Cardiac muscle cell (in vitro differentiated cells and primary cell): ENCODE results near the gene GDF10. TPM values are rescaled to one million over a fixed set of nuclear protein-coding genes. Genes with fewer than 3 reads are reported as not detected.

Source experiments
- DNase-seq, 2 donors: peaks; one replicate each; pipeline versions ENCODE4 v3.0.0 to v3.0.0-alpha.2; 2010 to 2017; ENCODE audit warnings: low read depth in 1 of 2, low spot score in 1 of 2
- H3K27ac ChIP-seq: fragments of 200-600 bp; sonication (generic); 2 replicates; pipeline ENCODE4 v1.5.1; 2016
- H3K27me3 ChIP-seq: fragments of 200-600 bp; sonication (generic); 2 replicates; pipeline ENCODE4 v1.6.0; 2016; ENCODE audit warnings: control low read depth
- H3K36me3 ChIP-seq: fragments of 200-600 bp; sonication (generic); 2 replicates; pipeline ENCODE4 v1.5.1; 2016; ENCODE audit warnings: control low read depth
- H3K4me1 ChIP-seq: fragments of 200-600 bp; sonication (generic); 2 replicates; pipeline ENCODE4 v1.8.1; 2017; ENCODE audit warnings: low read depth, mild to moderate bottlenecking, mixed run types
- H3K4me3 ChIP-seq: fragments of 200-600 bp; sonication (generic); 2 replicates; pipeline ENCODE4 v1.5.1; 2016; ENCODE audit warnings: mild to moderate bottlenecking
- H3K9me3 ChIP-seq: fragments of 200-600 bp; sonication (generic); 2 replicates; pipeline ENCODE4 v1.5.1; 2017; ENCODE audit warnings: low read depth, mild to moderate bottlenecking, control low read depth
- polyA plus RNA-seq: library from polyadenylated mRNA; unstranded; fragments of >200 nt; fragmentation: Nextera tagmentation; extraction: Ambion mirVana; gene quantifications from 2 replicates; pipeline ENCODE4 v1.2.1, GENCODE V29; 2016
- total RNA-seq: library from RNA; depleted of rRNA; stranded (reverse); fragments of >200 nt; gene quantifications from 2 replicates; pipeline ENCODE4 v1.2.3, GENCODE V29; 2016
- TF ChIP-seq, protein P1 (sequence below): IDR thresholded peaks from 2 replicates; pipeline ENCODE4 v1.5.1; 2012; ENCODE audit warnings: low read depth, mild to moderate bottlenecking, low read length

Gene GDF10
- total and polyA plus RNA-seq, 2 experiments from 2014 or later: 3.8 to 4.0 TPM

GRCh38 chr10:47311193-47311931 is 11.4 kb downstream of the GDF10 start:
- Histone ChIP-seq H3K4me1 (no peaks in the 10 kb centered on the region), H3K4me3 (no peak overlapping the region), H3K27me3 (no peaks in the 10 kb centered on the region), H3K9me3 (no peaks in the 10 kb centered on the region), H3K27ac (no peak overlapping the region), H3K36me3 (no peaks in the 10 kb centered on the region)
- TF ChIP-seq, protein P1, sequence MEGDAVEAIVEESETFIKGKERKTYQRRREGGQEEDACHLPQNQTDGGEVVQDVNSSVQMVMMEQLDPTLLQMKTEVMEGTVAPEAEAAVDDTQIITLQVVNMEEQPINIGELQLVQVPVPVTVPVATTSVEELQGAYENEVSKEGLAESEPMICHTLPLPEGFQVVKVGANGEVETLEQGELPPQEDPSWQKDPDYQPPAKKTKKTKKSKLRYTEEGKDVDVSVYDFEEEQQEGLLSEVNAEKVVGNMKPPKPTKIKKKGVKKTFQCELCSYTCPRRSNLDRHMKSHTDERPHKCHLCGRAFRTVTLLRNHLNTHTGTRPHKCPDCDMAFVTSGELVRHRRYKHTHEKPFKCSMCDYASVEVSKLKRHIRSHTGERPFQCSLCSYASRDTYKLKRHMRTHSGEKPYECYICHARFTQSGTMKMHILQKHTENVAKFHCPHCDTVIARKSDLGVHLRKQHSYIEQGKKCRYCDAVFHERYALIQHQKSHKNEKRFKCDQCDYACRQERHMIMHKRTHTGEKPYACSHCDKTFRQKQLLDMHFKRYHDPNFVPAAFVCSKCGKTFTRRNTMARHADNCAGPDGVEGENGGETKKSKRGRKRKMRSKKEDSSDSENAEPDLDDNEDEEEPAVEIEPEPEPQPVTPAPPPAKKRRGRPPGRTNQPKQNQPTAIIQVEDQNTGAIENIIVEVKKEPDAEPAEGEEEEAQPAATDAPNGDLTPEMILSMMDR: no peak
- DNase-seq: peak in 1 of 2 donors; percentile 35

GRCh38 chr10:47311932-47312662 is 12.1 kb downstream of the GDF10 start:
- Histone ChIP-seq H3K27ac (no peak overlapping the region), H3K27me3 (no peaks in the 10 kb centered on the region), H3K4me3 (no peak overlapping the region), H3K4me1 (no peaks in the 10 kb centered on the region), H3K36me3 (no peaks in the 10 kb centered on the region), H3K9me3 (no peaks in the 10 kb centered on the region)
- TF ChIP-seq, protein P1: peak; percentile 97
- DNase-seq: peak; percentile 82 to 89

GRCh38 chr10:47312663-47312995 is 12.6 kb downstream of the GDF10 start:
- H3K27me3 ChIP-seq: no peaks in the 10 kb centered on the region
- no peak overlapping the region for H3K4me3 ChIP-seq
- no peaks in the 10 kb centered on the region for H3K9me3 ChIP-seq
- DNase-seq: no peak
- no peaks in the 10 kb centered on the region for H3K36me3 ChIP-seq
- H3K4me1 ChIP-seq: no peaks in the 10 kb centered on the region
- TF ChIP-seq, protein P1: no peak
- no peak overlapping the region for H3K27ac ChIP-seq

DNA sequence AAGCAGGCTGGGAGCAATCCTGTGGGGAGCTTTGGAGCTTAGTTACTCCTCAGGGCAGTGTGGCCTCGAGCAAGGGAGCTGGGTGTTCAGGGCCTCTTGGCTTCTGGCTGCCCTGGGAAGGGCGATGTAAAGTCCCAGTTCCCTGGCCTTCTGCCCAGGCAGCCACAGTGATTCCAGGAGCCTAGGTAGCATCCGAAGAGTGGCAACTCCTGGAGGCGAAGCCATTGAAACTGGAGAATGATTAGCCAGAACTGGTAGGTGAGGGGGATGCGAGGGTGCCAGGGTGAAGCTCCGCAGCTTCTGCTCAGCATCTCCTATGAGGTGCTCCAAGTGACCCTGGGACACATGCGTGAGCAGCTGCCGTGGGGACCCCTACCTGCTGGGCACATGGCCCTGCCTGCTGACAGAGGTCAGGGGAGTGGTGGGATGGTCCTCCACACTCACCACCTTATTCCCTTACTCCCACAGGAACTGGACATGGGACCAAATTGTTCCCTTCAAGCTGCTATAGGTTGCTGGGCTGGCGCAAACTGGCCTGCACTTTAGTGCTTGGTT is 14.5 kb downstream of the GDF10 start:
- Histone ChIP-seq H3K4me1 (no peaks in the 10 kb centered on the region), H3K27ac (no peak overlapping the region), H3K27me3 (no peaks in the 10 kb centered on the region), H3K36me3 (no peaks in the 10 kb centered on the region), H3K4me3 (no peak overlapping the region), H3K9me3 (no peaks in the 10 kb centered on the region)
- no peak for DNase-seq
- TF ChIP-seq, protein P1: no peak

DNA sequence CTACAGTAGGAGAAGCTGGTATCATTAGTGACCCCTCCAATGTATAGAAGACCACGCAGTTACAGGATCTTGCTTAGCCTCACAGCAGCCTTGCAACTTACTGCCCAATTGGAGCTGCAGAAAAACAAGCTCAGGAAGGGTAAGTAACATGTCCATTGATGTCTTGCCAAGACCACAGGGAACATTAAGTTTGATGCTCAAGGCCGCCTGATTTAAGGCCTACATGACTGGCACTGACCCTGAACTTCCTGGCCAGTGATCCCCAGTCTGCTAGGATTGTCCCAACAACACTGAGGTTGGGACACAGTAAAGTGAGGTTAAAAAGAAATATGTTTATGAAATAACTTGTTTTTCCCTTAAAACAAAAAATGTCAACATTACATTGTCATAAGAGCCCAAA is 15.4 kb downstream of the GDF10 start:
- TF ChIP-seq, protein P1: no peak
- Histone ChIP-seq H3K27me3 (no peaks in the 10 kb centered on the region), H3K36me3 (no peaks in the 10 kb centered on the region), H3K4me1 (peaks cover 1% of the 10 kb centered on the region), H3K27ac (no peak overlapping the region), H3K9me3 (no peaks in the 10 kb centered on the region), H3K4me3 (no peak overlapping the region)
- no peak for DNase-seq
